HEK293 (cell line): ENCODE results near the gene PFDN6.

Experiments used
- CTCF ChIA-PET: fragments of 350-600 bp; formaldehyde crosslinking; extraction: SDS; loops from one replicate; lab custom pipeline; 2021; ENCODE audit warnings: antibody characterized with exemption; lab: Yijun Ruan, JAX
- POLR2A ChIA-PET: fragments of 300-600 bp; formaldehyde crosslinking; extraction: SDS; loops from one replicate; lab custom pipeline; 2020; ENCODE audit warnings: antibody characterized with exemption, inconsistent platforms; lab: Yijun Ruan, JAX
- H3K27ac ChIP-seq: fragments of 200-500 bp; sonication (Bioruptor generic); 2 replicates; pipeline ENCODE4 v1.5.1; 2014; ENCODE audit warnings: low read depth, low read length, control low read depth, inconsistent platforms; ENCODE audit errors: extremely low read depth
- H3K36me3 ChIP-seq, 2 experiments: fragments of 200-500 bp in 1 of 2; sonication (Bioruptor generic) in 1 of 2; 1 replicate in 1 of 2; 2 replicates in 1 of 2; pipeline ENCODE4 v1.5.1; 2014 to 2017; ENCODE audit warnings: inconsistent platforms in 2 of 2, low read length in 2 of 2; ENCODE audit not compliant: control insufficient read depth in 2 of 2, insufficient read depth in 1 of 2
- H3K4me1 ChIP-seq: fragments of 200-500 bp; sonication (Bioruptor generic); 2 replicates; pipeline ENCODE4 v1.5.1; 2014; ENCODE audit warnings: mild to moderate bottlenecking, low read length, inconsistent platforms; ENCODE audit not compliant: control insufficient read depth, insufficient read depth
- H3K4me3 ChIP-seq: 2 replicates; pipeline ENCODE4 v1.5.1; 2011; ENCODE audit warnings: low read depth, mild to moderate bottlenecking, control low read depth, low read length, moderate library complexity
- H3K9me3 ChIP-seq: fragments of 200-500 bp; sonication (Bioruptor generic); 2 replicates; pipeline ENCODE4 v1.5.1; 2014; ENCODE audit warnings: low read depth, low read length, inconsistent platforms; ENCODE audit not compliant: control insufficient read depth, insufficient read depth
- BCL11A ChIP-seq: fragments of 450-650 bp; formaldehyde crosslinking; IDR thresholded peaks from 2 replicates; pipeline ENCODE4 v1.5.1; 2016; ENCODE audit warnings: low read depth, missing biosample characterization, missing genetic modification characterization
- HOXD13 ChIP-seq: sonication (generic); formaldehyde crosslinking; IDR thresholded peaks from 2 replicates; pipeline ENCODE4 v1.8.0; 2022; ENCODE audit warnings: missing genetic modification reagents, borderline replicate concordance
- KLF1 ChIP-seq: fragments of 450-650 bp; formaldehyde crosslinking; IDR thresholded peaks from 2 replicates; pipeline ENCODE4 v1.5.1; 2016; ENCODE audit warnings: missing biosample characterization, missing genetic modification characterization
- OSR2 ChIP-seq: fragments of 450-650 bp; formaldehyde crosslinking; IDR thresholded peaks from 2 replicates; pipeline ENCODE4 v1.5.1; 2016; ENCODE audit warnings: missing biosample characterization, missing genetic modification characterization
- SP2 ChIP-seq: fragments of 450-650 bp; formaldehyde crosslinking; IDR thresholded peaks from 2 replicates; pipeline ENCODE4 v1.5.1; 2016; ENCODE audit warnings: missing biosample characterization, missing genetic modification characterization
- ZEB2 ChIP-seq: fragments of 450-650 bp; formaldehyde crosslinking; IDR thresholded peaks from 2 replicates; pipeline ENCODE4 v1.5.1; 2016; ENCODE audit warnings: missing biosample characterization, missing genetic modification characterization
- ZFP3 ChIP-seq: fragments of 450-650 bp; formaldehyde crosslinking; IDR thresholded peaks from 2 replicates; pipeline ENCODE4 v1.5.1; 2016; ENCODE audit warnings: low read depth, missing biosample characterization, missing genetic modification characterization
- ZIC2 ChIP-seq: fragments of 450-650 bp; formaldehyde crosslinking; IDR thresholded peaks from 2 replicates; pipeline ENCODE4 v1.5.1; 2016; ENCODE audit warnings: missing biosample characterization, missing genetic modification characterization
- ZNF175 ChIP-seq: fragments of 450-650 bp; formaldehyde crosslinking; IDR thresholded peaks from 2 replicates; pipeline ENCODE4 v1.5.1; 2016; ENCODE audit warnings: missing biosample characterization, missing genetic modification characterization
- ZNF2 ChIP-seq: fragments of 450-650 bp; formaldehyde crosslinking; IDR thresholded peaks from 2 replicates; pipeline ENCODE4 v1.5.1; 2016; ENCODE audit warnings: missing biosample characterization, missing genetic modification characterization
- ZNF24 ChIP-seq: fragments of 450-650 bp; formaldehyde crosslinking; IDR thresholded peaks from 2 replicates; pipeline ENCODE4 v1.5.1; 2016; ENCODE audit warnings: missing biosample characterization, missing genetic modification characterization
- ZNF391 ChIP-seq: fragments of 450-650 bp; formaldehyde crosslinking; IDR thresholded peaks from 2 replicates; pipeline ENCODE4 v1.5.1; 2016; ENCODE audit warnings: low read depth, missing biosample characterization, missing genetic modification characterization, borderline replicate concordance
- ZNF394 ChIP-seq: fragments of 450-650 bp; formaldehyde crosslinking; IDR thresholded peaks from 2 replicates; pipeline ENCODE4 v1.5.1; 2016; ENCODE audit warnings: missing biosample characterization, missing genetic modification characterization, mild to moderate bottlenecking, moderate library complexity, borderline replicate concordance
- ZNF473 ChIP-seq: fragments of 450-650 bp; formaldehyde crosslinking; IDR thresholded peaks from 2 replicates; pipeline ENCODE4 v1.5.1; 2017; ENCODE audit warnings: missing biosample characterization, missing genetic modification characterization
- ZNF624 ChIP-seq: fragments of 450-650 bp; formaldehyde crosslinking; IDR thresholded peaks from 2 replicates; pipeline ENCODE4 v1.5.1; 2017; ENCODE audit warnings: missing biosample characterization, missing genetic modification characterization
- ZNF830 ChIP-seq: fragments of 450-650 bp; IDR thresholded peaks from 2 replicates; pipeline ENCODE4 v1.5.0; 2018; ENCODE audit warnings: missing biosample characterization, missing genetic modification characterization, low read depth, mild to moderate bottlenecking, moderate library complexity
- ZNF837 ChIP-seq: fragments of 450-650 bp; formaldehyde crosslinking; IDR thresholded peaks from 2 replicates; pipeline ENCODE4 v1.5.1; 2016; ENCODE audit warnings: missing biosample characterization, missing genetic modification characterization
- TF ChIP-seq, protein P1 (sequence below): fragments of 450-650 bp; formaldehyde crosslinking; IDR thresholded peaks from 2 replicates; pipeline ENCODE4 v1.5.1; 2016; ENCODE audit warnings: missing biosample characterization, missing genetic modification characterization
- TF ChIP-seq, protein P2 (sequence below): fragments of 450-650 bp; formaldehyde crosslinking; IDR thresholded peaks from 2 replicates; pipeline ENCODE4 v1.5.1; 2017; ENCODE audit warnings: missing biosample characterization, missing genetic modification characterization

Gene PFDN6

GRCh38 chr6:33286946-33287914 lies 2.2 kb upstream of the PFDN6 start:
- CTCF ChIA-PET: interaction anchor here (0.6 to 2.3 kb wide), 6 partner anchors 10 to 139 kb away, joined by 3 to 12 read pairs (median 5); partner anchors contain the start of gene B3GALT4
- H3K4me3 ChIP-seq: no peak overlapping the region
- H3K9me3 ChIP-seq: no peaks in the 10 kb centered on the region
- peaks cover 11% of the 10 kb centered on the region; the same call in 1 of the 2 replicates for H3K4me1 ChIP-seq
- H3K27ac ChIP-seq: no peak overlapping the region
- H3K36me3 ChIP-seq: peaks cover 20 to 66% of the 10 kb centered on the region in 2 experiments
- POLR2A ChIA-PET: interaction anchor here (0.5 to 7.5 kb wide), 5 partner anchors 9 to 18 kb away, joined by 3 to 92 read pairs (median 53); partner anchors contain the start of genes B3GALT4, RGL2, RPS18 and VPS52
- TF ChIP-seq ZNF24 (tag by site-specific recombination) (no peak), ZNF473 (no peak), KLF1 (tag by site-specific recombination) (no peak), OSR2 (no peak), ZIC2 (tag by site-specific recombination) (no peak), ZNF391 (tag by site-specific recombination) (no peak), ZNF624 (tag by site-specific recombination) (no peak), ZNF837 (tag by site-specific recombination) (no peak), HOXD13 (CRISPR knock-in tag) (no peak)
- TF ChIP-seq, protein P1, sequence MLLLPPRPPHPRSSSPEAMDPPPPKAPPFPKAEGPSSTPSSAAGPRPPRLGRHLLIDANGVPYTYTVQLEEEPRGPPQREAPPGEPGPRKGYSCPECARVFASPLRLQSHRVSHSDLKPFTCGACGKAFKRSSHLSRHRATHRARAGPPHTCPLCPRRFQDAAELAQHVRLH (tag by site-specific recombination): no peak

- Histone ChIP-seq H3K27ac (peak overlapping the region; percentile 44), H3K9me3 (no peaks in the 10 kb centered on the region)
These were observed 1.1 kb upstream of the PFDN6 start for GRCh38 chr6:33288141-33288920.

DNA sequence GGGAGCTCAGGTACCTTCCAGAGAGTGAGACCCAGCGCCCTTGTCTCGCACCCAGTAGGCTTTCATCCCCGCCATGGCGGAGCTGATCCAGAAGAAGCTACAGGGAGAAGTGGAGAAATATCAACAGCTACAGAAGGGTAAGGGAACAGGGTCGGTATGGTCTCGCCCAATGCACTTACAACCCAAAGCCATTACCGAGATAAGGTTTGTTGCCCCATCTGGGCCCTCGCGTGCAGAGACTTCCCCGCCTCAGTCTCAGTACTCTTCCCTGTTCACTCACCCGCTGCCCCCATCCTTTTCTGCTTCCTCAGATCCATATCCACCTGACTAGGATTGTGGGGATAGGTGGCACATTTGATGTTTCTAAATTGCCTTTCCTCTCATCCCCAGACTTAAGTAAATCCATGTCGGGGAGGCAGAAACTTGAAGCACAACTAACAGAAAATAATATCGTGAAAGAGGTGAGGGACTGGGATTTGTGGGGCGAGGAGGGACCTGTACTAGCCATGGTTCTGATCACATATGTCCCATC lies 449 bp downstream of the PFDN6 start:
- TF ChIP-seq ZFP3 (tag by site-specific recombination) (no peak), ZNF2 (tag by site-specific recombination) (0 out of 2 replicates have a peak, but pooled peaks have one; percentile 4), ZNF394 (tag by site-specific recombination) (0 out of 2 replicates have a peak, but pooled peaks have one; percentile 6), ZEB2 (0 out of 2 replicates have a peak, but pooled peaks have one; percentile 1)
- no peaks in the 10 kb centered on the region for H3K9me3 ChIP-seq
- peaks cover 11% of the 10 kb centered on the region; the same call in 1 of the 2 replicates for H3K4me1 ChIP-seq
- CTCF ChIA-PET: interaction anchor here (0.6 to 3.6 kb wide), 6 partner anchors 9 to 136 kb away, joined by 3 to 33 read pairs (median 9); partner anchors contain the start of genes B3GALT4, RGL2, RPS18 and VPS52
- POLR2A ChIA-PET: interaction anchor here (0.9 to 7.5 kb wide), 11 partner anchors 9 to 319 kb away, joined by 3 to 92 read pairs (median 9); partner anchors contain the start of genes B3GALT4, RGL2, RPS18 and VPS52
- H3K27ac ChIP-seq: peak overlapping the region; percentile 20; the same call in 1 of the 2 replicates
- H3K36me3 ChIP-seq: peaks cover 4 to 70% of the 10 kb centered on the region in 2 experiments
- H3K4me3 ChIP-seq: peak overlapping the region; percentile 79

More at GRCh38 chr6:33288141-33288920, 1.1 kb upstream of the PFDN6 start:
- no peak for TF ChIP-seq SP2 (tag by site-specific recombination)
- no peak for TF ChIP-seq ZNF175
- no peak for TF ChIP-seq ZNF830 (tag by site-specific recombination)
- TF ChIP-seq BCL11A (tag by site-specific recombination): no peak
- TF ChIP-seq, protein P2, sequence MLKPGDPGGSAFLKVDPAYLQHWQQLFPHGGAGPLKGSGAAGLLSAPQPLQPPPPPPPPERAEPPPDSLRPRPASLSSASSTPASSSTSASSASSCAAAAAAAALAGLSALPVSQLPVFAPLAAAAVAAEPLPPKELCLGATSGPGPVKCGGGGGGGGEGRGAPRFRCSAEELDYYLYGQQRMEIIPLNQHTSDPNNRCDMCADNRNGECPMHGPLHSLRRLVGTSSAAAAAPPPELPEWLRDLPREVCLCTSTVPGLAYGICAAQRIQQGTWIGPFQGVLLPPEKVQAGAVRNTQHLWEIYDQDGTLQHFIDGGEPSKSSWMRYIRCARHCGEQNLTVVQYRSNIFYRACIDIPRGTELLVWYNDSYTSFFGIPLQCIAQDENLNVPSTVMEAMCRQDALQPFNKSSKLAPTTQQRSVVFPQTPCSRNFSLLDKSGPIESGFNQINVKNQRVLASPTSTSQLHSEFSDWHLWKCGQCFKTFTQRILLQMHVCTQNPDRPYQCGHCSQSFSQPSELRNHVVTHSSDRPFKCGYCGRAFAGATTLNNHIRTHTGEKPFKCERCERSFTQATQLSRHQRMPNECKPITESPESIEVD (tag by site-specific recombination): no peak
- TF ChIP-seq ZNF624 (tag by site-specific recombination): no peak
- TF ChIP-seq, all 188 proteins: peak for 0
- peak overlapping the region; percentile 79 for H3K4me3 ChIP-seq
- H3K36me3 ChIP-seq: peaks cover 14 to 69% of the 10 kb centered on the region in 2 experiments
- POLR2A ChIA-PET: interaction anchor here (0.5 to 7.5 kb wide), 13 partner anchors 10 to 317 kb away, joined by 3 to 92 read pairs (median 9); partner anchors contain the start of genes B3GALT4, RGL2, RPS18 and VPS52
- CTCF ChIA-PET: interaction anchor here (0.7 to 3.6 kb wide), 12 partner anchors 8 to 171 kb away, joined by 3 to 33 read pairs (median 6); partner anchors contain the start of genes B3GALT4, RGL2, RPS18 and RXRB
- H3K4me1 ChIP-seq: peaks cover 11% of the 10 kb centered on the region; the same call in 1 of the 2 replicates
